ENCODE data around the gene FARS2. TPM values are rescaled to one million over a fixed set of nuclear protein-coding genes. Genes with fewer than 3 reads are reported as not detected.

The FARS2 gene
- total and polyA plus RNA-seq, 11 donors = 11.4 to 24.6 (median 20.5) TPM

GRCh38 chr6:5746053-5746758 lies 484.9 kb downstream of the FARS2 start:
- no peaks in the 10 kb centered on the region for H3K9me3 ChIP-seq
- H3K4me3 ChIP-seq = no peak overlapping the region
- peaks cover 0 to 31% (median 6%) of the 10 kb centered on the region in 12 donors for H3K4me1 ChIP-seq
- no peaks in the 10 kb centered on the region for H3K36me3 ChIP-seq
- peak in 3 of 4 donors; percentile 47 to 64 (median 61) for ATAC-seq
- no peaks in the 10 kb centered on the region for H3K27me3 ChIP-seq
- TF ChIP-seq CTCF (IDR thresholded peaks at IDR 0.05) (peak in 7 of 12 donors; percentile 7 to 33 (median 27)), POLR2A (IDR thresholded peaks at IDR 0.05) (no peak)
- intact Hi-C loops (cut with DNase I) = no loop called here
- peak in 1 of 5 donors; percentile 48 for DNase-seq
- 65 to 73% (median 69%) methylated on average over 12 of the region's 12 CpGs for WGBS, 4 donors
- H3K27ac ChIP-seq = no peak overlapping the region

GRCh38 chr6:5746759-5747130 lies 485.4 kb downstream of the FARS2 start:
- DNase-seq (no peak), ATAC-seq (no peak)
- WGBS, 4 donors = 92 to 98% (median 96%) methylated on average over 3 of the region's 3 CpGs
- H3K27me3 ChIP-seq = no peaks in the 10 kb centered on the region
- no peak for TF ChIP-seq POLR2A (IDR thresholded peaks at IDR 0.05)
- TF ChIP-seq CTCF (IDR thresholded peaks at IDR 0.05) = no peak
- no peaks in the 10 kb centered on the region for H3K9me3 ChIP-seq
- no peaks in the 10 kb centered on the region for H3K36me3 ChIP-seq
- H3K27ac ChIP-seq = no peak overlapping the region
- no peak overlapping the region for H3K4me3 ChIP-seq
- peaks cover 0 to 36% (median 10%) of the 10 kb centered on the region in 12 donors for H3K4me1 ChIP-seq
- intact Hi-C loops (cut with DNase I) = no loop called here

- WGBS, 4 donors = 52 to 70% (median 62%) methylated on average over 2 of the region's 2 CpGs
- peak; percentile 31 to 49 (median 36) for ATAC-seq
- H3K9me3 ChIP-seq = no peaks in the 10 kb centered on the region
- no peak overlapping the region for H3K4me3 ChIP-seq
- no peaks in the 10 kb centered on the region for H3K27me3 ChIP-seq
- DNase-seq = peak in 1 of 5 donors; percentile 46
- TF ChIP-seq POLR2A (IDR thresholded peaks at IDR 0.05) (no peak), CTCF (IDR thresholded peaks at IDR 0.05) (no peak)
- H3K4me1 ChIP-seq = peaks cover 0 to 42% (median 17%) of the 10 kb centered on the region in 12 donors
- H3K36me3 ChIP-seq = no peaks in the 10 kb centered on the region
- H3K27ac ChIP-seq = no peak overlapping the region
- intact Hi-C loops (cut with DNase I) = no loop called here
Measured at GRCh38 chr6:5747379-5747778, 486.1 kb downstream of the FARS2 start.

- Histone ChIP-seq H3K9me3 (peaks cover 0 to 14% (median 4%) of the 10 kb centered on the region in 12 donors), H3K27ac (no peak overlapping the region), H3K27me3 (no peaks in the 10 kb centered on the region), H3K4me1 (peaks cover 0 to 47% (median 19%) of the 10 kb centered on the region in 12 donors), H3K36me3 (no peaks in the 10 kb centered on the region), H3K4me3 (no peak overlapping the region)
- WGBS, 4 donors = 74 to 85% (median 80%) methylated on average over 5 to 6 of the region's 6 CpGs
- TF ChIP-seq CTCF (IDR thresholded peaks at IDR 0.05) (no peak), POLR2A (IDR thresholded peaks at IDR 0.05) (no peak)
- intact Hi-C loops (cut with DNase I) = no loop called here
- no peak for DNase-seq
- peak in 1 of 4 donors; percentile 4 for ATAC-seq
Measured at GRCh38 chr6:5749016-5749650, 487.8 kb downstream of the FARS2 start.
